GM12892 (cell line): ENCODE results near the gene CACNA1G.

Source experiments
- POLR2A ChIP-seq: IDR thresholded peaks from 2 replicates; pipeline ENCODE4 v1.6.1; 2011; ENCODE audit warnings: low read depth, low read length, control low read depth
- POLR2AphosphoS5 ChIP-seq: IDR thresholded peaks from 2 replicates; pipeline ENCODE4 v1.6.1; 2011; ENCODE audit warnings: low read depth, low read length, control low read depth

GRCh38 chr17:50560185-50560824 is at the start of gene CACNA1G:
- TF ChIP-seq POLR2AphosphoS5 = no peak
- no peak for TF ChIP-seq POLR2A
